C4-2B (cell line): ENCODE results near the gene CLDN17.

ENCODE experiments used
- CTCF ChIP-seq: fragments of 450-650 bp; conservative IDR thresholded peaks from 2 replicates; pipeline ENCODE4 v1.5.1; 2017; ENCODE audit warnings: mild to moderate bottlenecking
- ZFX ChIP-seq: fragments of 450-650 bp; IDR thresholded peaks from 2 replicates; pipeline ENCODE4 v1.6.1; 2017

DNA sequence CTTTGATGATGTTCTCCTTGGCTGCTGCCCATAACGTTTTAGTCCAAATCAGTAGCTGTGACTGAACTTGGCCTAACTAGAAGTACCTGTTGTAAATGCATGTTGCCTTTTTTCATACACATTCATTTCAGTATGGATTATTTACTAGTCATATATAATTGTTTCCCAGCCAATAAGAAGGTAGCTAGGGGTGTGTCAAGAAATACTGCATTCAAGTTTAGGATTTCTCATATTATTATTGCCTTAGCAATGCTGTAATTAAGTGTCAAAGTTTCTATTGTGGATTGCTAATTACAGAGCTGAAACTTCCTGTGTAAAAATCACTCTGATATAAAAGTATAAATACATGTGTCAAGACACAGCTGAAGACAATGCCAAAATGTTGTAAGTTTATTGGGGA lies at the start of gene CLDN17:
- TF ChIP-seq CTCF (no peak), ZFX (no peak)
